Measurements from ENCODE around the gene KAZN.
"Not testable (repeated sequence)": the region's sequence is repeated elsewhere in the genome, so short reads cannot be mapped to it uniquely, and the experiment has no call there.

Gene KAZN

DNA sequence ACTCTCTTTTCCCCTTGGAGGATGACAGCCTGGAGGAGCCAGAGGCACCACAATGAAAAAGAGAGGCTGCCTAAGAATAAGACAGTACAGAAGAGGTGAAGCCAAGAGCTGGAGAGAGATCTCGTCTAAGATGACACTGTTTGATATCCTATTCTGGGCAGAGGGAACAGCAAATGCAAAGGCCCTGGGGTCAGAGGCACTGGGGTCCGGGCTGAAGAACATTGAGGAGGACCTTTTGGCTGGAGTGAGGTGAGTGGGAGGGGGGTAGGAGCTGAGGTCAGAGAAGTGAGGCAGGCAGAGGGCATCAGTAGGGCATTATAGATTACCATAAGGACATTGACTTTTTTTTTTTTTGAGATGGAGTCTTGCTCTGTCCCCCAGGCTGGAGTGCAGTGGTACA is 535.8 kb downstream of the KAZN start:
- DNase-seq = no peak

DNA sequence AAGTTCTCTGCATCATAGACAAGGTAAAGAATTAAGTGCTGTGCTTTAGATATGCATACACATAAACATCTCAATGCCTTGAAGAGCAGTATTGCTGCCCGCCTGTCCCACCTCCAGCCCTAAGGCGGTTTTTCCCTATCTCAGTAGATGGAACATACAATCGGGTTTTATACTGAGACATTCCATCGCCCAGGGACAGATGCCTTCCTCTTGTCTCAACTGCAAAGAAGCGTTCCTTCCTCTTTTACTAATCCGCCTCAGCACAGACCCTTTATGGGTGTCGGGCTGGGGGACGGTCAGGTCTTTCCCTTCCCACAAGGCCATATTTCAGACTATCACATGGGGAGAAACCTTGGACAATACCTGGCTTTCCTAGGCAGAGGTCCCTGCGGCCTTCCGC is 537.1 kb downstream of the KAZN start:
- DNase-seq = not testable (repeated sequence)

DNA sequence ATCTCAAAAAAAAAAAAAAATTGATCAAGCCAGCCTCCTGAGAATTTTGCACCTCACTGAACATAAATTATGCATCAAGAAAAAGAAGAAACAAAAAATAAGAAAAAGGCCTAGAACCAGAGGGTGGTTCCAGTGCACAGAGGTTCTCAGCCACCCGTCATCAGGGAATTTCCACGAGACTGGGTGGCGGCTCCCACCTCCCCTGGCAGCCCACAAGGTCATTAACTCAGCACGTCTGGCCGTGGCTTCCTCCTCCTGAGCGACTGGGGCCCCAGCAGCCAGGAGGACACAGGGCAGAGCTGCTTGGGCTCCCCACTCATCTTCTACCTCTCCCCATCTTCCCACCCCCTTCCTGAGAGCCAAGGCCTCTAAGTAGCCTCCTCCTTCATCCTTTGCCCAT is 539.3 kb downstream of the KAZN start:
- DNase-seq = no peak

DNA sequence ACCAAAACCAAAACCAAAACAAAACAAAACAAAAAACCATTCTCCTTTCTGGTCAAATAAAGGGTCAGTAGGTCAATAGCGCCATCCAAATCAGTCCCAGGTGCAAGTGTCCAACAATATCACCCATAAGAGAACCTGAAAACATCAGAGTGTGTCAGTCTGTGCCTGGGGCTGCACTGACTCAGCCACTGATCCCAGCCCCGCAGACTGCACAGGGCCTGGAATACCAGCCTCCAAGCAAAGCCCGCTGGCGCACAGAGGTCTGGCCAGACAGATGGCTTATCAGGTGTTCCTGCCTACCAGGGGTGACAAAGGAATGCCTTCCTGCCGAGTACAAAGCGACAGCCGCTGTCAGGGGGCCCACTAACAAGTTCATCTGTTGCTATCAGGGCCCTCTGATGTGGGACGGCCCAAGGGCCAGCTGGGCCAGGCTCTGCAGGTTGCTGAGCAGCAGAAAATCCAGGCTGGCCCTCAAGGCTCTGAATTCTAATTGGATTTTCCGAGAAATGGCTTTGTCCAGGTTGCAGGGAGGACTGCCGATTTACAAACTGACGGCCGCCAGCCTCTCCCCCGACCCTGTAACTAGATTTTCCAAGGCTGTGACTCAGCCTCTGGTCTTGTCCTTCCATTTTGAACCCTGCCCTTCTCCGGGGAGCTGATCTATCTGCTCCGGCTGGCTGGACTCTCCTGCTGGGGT is 541.3 kb downstream of the KAZN start:
- no peak for DNase-seq

DNA sequence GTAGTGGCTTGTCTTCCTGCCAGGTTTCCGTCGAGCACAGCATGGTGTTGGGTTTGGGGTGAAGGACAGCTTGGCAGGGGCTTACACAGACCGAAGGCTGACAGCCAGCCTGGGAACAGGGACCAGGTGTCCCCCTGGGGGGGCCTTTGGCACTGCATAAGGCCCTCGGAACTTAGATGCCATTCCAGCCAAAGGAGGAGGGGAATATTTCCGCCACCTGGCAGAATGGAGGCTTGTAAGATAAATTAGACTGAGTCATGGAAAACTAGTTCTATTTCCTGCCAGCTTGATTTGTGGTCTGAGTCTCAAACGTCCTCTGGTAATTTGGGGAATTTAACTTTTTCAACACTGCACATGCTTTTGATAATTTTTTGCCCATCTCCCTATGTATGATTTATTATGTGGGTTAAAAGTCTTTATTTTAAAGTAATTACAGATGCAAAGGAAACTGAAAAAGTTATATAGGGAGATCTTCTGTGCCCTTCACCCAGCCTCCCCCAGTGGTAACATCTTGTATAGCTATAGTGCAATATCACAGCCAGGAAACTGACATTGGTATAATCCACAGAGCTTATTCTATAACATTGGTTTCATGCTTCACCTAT is 543.6 kb downstream of the KAZN start:
- no peak for DNase-seq

DNA sequence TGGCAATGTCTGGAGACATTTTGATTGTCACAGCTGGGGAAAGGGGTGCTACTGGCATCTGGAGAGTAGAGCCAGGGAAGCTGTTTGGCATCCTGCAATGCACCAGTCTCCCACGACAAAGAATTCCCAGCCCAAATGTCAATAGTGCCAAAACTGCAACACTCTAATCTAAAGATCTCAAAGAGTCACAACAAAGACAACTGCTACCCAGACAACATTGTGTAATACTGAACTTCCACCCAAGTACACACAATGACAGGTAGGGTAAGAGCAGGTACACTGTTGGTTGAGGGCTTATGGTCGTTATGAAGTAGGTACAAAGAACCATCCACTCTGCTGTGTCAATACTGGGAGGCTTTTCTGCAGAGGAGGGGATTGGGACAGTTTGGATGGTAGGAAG is 546.8 kb downstream of the KAZN start:
- no peak for DNase-seq

DNA sequence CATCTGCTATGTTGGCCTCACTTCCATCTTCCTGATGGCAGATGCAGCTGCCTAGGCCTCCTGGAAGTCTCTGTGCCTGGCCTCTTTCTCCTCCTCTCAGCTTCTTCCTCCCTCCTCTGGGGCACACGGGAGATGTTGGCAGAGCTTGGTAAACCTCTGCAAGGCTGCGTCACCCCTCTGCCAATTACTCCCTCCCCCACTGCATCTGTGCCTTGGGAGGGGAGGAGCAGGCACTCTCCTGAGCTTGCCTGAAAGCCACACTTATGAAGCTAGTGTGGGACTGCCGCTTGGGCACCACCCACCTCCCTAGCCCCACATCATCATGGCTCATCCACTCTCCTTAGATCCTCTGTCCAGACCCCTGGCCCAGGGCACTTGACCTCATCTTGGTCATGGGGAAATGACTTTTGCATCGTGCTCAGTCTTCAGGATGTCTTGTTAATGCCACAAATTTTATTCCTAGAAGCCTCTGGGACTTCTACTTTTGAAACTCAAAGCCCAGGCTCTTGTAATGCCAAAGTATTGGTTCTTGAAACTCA is 547.7 kb downstream of the KAZN start:
- no peak for DNase-seq

DNA sequence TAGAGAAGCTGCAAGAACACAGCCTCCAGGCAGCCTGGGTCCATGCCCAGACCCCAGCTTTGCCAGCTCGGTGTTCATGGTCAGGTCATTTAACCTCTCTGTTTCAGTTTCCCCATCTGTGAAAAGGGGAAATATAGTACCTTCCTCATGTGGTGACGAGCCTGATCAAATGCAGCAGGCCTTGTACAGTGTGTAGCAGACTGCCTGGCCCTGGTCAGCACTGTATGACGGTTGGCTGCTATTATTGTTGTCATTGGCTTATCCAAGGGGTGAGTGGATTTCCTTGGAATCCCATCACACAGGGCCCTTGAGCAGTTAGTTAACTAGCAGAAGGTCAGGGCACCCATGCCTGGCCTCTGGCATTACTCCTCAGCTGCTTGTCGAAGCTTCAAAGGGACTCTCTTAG is 548.5 kb downstream of the KAZN start:
- no peak for DNase-seq

DNA sequence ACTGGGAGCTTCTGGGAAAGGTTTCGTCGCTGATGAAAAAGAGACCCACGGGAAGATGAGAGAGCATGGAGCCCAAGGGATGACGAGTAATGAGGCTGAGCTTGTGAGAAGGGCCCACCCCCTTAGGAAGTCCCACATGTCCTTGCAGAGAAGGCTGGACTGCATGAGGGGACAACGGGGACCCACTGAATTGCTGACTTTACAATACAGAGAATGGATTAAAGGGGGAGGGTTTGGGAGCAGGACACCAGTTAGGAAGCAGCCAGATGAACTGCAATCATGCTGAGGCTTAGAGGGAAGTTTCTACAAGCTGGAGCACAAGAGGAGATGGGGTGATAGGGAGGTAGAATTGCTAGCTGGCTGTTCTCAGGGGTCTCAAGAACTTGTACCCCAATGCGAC is 549.5 kb downstream of the KAZN start:
- no peak for DNase-seq

DNA sequence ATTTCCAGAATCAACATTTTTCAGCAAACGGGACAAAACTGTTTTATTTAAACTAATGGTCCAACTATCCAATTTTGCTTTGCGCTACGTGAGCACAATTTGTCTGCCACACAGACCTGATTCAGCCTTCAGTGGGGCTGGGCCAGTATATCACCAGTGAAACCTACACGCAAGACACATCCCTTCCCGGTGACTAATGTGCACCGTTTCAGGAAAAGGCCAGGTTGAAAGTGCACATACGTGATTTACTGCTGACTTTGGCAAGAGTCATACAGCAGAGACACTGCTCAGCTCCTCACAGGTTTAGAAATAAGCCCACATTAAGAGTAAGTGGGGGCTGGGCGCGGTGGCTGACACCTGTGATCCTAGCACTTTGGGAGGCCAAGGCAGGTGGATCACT is 550.0 kb downstream of the KAZN start:
- DNase-seq = no peak

DNA sequence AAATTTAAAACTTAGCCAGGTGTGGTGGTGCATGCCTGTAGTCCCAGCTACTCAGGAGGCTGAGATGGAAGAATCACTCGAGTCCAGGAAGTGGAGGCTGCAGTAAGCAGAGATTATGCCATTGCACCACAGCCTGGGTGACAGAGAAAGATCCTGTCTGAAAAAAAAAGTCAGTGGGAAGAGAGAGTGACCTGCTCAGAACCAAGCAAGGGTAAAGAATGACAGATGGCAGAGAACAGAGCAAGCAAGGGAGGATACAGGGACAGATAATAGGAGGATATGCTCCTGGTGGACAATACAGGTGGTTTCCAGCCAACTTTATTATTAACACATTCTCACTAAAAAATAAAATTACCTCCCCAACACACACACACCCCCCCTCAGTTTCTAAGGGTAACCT is 550.5 kb downstream of the KAZN start:
- no peak for DNase-seq

DNA sequence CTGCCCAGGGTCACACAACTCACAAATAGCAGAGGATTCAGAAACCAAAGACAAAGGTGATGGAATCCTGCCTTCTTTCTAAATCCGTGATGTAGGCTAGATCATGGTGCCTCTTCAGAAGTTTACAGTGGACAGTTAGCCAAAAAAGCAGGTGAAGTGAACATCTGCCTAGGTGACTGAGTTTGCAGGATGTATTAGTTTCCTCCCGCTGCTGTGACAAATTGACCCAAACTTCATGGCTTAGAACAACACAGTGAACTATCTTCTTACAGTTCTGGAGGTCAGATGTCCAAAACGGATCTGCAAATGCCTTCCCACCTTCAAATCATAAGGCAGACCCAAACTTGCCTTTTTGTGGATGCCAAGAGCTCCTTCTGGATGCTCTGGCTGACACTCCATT is 551.9 kb downstream of the KAZN start:
- DNase-seq = no peak

DNA sequence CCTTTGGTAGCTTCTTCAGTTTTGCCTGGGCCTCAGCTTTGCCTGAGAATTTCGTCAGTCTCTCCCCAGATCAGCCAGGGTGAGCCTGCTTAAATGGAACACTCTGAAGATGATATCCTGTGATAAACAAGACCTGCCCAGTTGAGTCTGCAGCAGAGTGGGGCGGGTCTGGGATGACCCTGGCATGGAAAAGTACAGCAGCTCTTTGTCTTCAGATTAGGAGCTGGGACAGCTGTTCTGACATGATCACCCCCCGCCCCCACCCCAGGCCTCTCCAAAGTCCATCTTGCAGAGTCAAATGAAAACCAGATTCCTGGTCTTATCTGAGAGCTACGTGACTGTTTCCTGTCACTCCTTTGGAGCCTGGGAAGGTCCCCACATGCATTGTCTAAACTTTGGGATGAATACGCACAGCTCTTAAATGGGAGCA is 552.9 kb downstream of the KAZN start:
- DNase-seq = no peak

DNA sequence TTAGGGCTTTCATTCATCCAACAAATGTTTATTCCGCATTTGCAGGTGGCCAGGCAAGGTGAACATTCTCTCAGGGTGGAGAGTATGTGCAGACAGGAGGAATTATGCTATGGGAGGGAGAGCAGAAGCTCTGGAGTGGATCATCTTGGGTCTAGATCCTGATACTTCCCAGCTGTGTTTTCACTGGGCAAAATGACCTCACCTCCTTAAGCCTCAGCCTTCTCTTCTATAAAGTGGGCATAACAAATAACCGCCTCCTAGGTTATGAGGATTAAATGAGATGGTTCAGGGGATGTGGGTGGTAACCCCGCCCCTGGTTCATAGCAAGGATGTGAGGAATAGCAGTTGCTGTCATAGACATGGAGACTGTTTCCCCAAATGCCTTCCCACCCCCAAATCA is 553.4 kb downstream of the KAZN start:
- DNase-seq = no peak

DNA sequence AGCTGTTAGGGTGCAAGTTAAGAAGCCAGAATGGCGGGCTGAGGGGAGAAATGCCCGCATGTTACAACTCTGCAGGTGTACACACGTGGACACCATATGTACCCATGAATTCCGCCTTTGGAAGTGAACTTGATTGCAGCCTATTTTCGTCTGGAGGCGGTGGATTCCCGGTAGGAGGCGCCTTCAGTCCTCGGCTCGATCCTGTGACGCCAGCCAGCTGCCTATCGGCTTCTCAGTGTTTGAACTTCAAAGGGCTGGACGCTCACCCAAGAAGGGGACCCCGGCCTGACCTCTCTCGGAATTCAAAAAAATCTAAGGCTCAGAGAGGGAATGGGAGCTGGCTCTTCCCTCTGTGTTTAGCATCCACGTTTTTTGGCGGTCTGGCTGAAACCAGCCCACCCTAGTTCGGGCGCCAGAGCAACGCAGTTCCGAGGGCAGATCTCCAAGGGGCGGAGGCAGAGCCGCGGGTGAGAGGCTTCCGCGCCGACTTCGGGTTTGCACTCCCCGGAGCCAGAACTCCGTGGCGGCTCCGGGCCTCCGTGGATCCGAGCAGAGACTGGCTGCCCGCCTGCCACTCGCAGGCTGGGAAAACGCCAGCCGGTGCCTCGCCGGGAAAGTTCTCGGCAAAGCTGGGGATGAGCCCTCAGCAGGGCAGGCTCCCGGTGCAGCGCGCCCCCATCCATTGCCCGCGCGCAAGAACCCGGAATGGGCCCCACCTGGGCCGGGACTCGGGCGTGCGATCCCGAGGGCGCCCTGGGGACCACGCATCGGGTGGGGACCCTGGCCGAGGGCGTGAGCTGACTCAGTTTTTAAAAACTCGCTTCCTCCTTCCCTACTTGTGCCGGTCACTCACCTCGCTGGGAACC is 554.1 kb downstream of the KAZN start:
- peak; percentile 72 for DNase-seq

DNA sequence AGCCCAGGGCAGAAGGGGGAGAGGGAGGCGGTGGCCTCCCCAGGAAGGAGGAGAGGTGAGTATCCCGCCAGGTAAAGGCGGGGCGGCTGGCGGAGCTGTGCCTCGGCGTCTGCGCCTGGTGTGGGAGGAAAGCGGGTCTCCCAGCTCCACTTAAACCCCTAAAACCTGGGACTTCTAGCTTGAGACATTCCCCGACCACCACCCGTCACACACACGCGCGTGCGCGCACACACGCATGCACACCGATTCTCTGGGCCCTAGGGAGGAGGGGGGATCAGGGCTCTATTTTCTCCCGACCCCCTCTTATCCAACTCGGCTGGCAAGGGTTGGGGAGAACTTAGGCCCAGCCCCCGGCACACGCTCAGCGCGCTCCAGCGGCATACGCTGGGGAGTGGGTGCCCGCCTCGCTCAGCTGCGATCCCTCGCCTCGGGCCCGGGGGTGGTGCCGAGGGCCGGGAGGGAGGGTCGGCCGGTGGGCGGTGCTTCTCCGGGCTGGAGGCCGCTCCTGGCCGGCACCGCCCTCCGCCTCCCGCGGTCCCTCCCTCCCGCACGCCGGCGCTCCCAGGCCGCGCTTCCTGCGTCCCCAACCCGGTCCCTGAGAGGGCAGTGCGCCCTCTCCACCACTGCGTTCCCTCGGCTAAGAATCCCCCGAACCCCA is 554.8 kb downstream of the KAZN start, which contains the start of gene TMEM51:
Gene TMEM51 (plus strand): TSS at position 564 of the 658 bp plus-strand sequence. CDS start 61,341 bp downstream, outside the sequence.
- no peak for DNase-seq

DNA sequence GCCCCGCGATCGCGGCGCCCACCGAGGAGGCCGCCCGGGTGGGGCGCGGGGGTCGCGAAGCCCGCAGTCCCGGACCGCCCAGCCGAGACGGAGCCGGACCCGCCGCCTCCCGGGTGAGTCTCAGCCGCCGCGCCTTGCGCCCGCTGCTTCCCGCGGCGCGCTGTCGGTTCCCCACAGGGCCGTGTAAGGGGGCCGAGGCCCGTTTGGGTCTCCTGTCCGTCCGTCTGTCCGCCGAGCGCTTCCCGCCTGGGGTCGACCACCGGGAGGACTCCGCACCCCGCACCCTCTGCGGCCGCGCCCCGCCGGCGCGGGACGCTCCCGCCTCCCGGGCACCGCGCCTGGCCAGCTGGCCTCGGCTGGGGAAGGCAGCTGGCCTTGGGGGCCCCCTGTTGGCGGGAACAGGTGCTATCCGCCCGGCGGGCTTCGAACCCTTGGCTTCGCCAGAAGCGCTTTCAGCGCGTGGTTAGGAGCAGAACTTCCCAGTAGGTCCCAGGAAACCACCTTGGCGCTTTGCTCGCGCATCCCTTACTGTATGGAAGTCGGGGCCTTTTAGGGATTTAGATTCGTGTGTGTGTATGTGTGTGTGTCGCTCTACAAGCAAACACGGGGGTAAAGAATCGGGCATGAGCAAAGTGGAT is 555.5 kb downstream of the KAZN start:
- no peak for DNase-seq

DNA sequence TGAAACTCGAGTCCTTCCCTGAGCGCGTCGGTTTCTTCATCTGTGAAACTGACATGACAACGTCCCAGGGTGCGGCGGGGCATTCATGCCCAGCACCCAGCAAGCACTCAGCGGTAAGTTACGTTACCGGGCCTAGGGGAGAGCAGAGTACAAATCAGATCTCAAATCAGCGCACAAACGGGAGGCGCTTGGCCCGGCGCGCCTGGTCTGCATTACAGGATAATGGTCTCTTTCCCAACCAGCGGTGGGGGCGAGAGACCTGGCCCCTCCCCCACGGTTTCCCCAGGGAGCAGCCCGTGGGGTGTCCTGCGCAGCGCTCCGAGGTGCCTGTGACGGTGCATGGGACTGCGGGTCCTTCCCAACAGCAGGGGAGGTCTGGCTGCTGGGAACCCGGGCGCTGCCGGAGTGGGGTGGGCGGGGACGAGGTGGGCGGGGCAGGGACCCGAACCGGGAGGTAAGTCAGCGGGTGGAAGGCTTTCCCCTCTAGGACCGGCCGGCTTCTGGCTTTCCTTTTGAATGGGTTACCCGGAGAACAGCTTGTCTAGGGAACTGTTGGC is 556.1 kb downstream of the KAZN start:
- DNase-seq = no peak

DNA sequence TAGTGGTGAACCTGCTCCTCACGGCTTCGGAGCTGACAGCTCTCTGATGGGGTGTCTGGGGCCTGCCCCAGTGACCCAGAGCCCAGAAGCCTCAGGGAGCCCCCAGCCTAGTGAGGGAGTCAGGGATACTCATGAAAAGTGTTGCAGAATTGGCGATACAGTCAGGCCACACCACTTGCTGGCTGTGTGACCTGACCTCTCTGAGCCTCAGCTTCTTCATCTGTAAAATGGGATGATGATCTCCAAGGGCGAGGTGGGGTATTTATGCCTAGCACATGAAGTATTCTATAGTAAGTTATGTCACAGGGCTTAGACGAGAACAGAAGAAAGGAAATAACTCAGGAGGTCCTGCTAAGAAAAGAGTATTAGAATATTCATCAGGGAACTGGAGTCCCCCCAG is 556.7 kb downstream of the KAZN start:
- DNase-seq = no peak

DNA sequence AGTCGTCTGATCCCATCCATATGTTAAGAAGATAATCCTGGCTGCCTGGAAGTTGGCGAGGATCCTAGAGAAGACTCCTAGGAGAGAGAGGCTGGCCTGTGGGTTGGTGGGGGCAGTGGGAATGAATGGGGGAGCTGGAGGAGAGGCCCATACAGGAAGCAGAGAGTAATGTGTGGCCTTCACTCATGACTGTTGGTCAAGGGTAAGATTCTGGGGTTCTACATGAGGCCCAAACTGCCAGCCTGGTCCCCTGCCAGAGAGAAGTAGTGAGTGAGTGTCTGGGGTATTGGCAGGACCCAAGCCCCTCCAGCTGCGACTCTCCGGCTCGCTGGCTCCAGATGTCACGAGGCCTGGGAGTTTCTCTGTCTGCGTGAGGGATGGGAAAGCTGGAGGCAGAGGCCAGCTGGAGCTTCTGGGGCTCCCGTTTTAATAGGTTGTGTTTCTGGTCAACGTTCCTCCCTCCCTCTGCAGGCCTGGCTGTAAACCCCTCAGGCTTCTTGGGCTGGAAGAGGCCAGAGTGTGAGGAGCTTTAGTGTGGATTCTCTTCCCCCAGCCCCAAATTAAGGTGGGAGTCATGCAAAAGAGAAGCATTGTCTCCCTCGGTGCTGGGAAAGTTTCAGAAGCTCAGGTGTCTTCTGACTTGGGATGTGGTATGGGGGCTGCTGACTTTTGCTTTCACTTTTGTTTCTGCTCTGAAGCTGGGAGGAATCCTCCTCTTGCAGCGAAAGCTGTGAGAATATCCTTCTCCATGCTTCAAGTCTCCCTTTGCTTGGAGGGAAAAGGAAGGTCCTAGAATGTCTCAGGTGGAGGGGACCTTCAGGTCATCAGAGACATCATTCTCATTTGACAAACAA is 557.6 kb downstream of the KAZN start:
- DNase-seq = no peak

DNA sequence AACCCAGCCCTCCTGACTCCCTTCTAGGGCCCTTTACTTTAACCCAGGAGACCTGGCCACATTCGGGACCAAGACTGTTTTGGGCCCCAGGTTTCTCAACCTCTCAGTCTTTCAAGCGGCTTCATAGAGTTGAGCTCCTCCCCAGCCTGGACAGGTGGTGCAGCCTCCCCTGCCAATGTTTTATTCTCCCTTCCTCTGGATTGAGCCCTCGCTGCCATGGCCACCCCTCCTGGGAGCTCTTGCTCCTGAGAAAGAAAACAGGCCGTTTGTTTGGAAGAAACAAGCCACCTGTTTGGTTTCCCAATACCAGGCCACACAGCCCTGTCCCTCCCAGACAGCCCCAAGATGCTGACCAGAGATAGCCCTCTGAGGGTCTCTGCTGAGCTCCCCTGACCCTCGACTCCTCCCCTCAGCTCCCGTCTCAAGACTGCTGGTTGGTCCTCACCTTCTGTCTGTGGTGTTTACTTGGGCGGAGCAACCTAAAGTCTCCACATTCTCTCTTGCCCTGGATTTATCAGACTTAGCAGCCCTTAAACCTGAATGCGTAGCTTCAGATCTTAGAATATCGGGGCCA is 558.4 kb downstream of the KAZN start:
- no peak for DNase-seq
